NAMALWA (cell line): Measurements from ENCODE around the gene MXI1.

Experiments
- DNase-seq: peaks from one replicate; pipeline ENCODE4 v3.0.0-alpha.2; 2015; ENCODE audit warnings: low spot score

MXI1 gene

DNA sequence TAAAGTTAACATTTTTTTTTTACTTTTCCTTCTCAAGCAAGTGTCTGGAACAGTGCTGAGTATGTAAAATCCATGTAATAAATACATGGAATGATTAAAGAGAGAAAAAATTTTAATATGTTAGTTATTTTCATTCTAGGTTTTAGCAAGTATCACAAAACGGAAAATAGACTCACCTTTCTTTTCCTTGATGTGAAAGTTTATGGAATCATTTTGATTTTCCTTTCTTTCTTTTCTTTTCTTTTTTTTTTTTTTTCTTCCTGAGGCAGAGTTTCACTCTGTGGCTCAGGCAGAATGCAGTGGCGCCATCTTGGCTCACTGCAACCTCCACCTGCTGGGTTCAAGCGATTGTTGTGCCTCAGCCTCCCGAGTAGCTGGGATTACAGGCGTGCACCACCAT lies 69.2 kb downstream of the MXI1 start:
- DNase-seq, result no peak

DNA sequence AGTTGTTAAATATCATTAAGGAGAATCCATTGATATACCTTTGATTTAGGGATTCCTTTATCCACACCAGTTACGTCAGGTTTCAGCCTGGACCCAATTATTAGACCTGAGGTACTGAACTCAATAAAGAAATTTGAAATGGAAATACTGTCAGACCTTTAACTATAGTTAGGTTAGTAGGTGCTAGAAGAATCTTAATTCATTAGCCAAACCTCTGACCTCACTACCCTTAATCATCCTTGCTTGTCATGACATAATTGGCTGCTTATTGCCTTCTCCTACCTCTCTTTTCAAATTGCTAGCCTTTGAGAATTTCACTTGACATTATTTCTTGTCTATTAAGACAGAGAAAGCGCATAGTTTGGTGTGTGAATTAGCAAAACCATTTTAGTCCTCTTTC lies 70.2 kb downstream of the MXI1 start:
- DNase-seq, result no peak

DNA sequence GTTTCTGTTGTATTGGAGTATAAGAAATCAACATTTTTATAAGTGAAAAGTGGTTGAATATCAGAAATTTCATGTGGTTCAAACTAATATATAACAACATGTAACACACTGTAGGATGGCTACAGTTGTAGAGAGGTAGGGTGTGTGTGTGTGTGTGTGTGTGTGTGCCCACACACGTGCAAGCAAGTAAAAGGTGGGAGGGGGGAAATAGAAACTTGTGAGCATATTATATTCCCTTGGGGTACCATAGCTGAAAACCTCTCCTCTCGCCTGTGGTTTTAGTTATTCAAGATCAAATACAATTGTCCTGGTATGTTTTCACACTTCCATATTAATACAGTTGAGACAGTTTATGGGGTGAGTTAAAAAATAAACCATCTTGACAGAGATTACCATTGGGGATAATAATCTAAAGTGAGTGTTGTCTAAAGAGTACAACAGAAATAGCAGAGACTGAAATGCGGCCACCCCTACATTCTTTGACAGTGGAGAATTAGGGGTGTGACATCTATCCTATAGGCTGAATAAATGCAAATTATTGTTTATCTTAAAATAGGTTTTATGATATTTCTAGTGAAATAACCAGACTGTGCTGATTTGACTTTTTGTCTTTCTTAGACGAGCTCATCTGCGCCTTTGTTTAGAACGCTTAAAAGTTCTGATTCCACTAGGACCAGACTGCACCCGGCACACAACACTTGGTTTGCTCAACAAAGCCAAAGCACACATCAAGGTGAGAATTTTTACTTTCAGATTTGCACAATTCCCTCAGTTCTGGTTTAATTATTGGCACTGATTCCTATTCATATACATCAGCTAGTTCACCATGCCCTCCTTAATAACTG lies 71.4 kb downstream of the MXI1 start:
- peak; percentile 35 for DNase-seq

DNA sequence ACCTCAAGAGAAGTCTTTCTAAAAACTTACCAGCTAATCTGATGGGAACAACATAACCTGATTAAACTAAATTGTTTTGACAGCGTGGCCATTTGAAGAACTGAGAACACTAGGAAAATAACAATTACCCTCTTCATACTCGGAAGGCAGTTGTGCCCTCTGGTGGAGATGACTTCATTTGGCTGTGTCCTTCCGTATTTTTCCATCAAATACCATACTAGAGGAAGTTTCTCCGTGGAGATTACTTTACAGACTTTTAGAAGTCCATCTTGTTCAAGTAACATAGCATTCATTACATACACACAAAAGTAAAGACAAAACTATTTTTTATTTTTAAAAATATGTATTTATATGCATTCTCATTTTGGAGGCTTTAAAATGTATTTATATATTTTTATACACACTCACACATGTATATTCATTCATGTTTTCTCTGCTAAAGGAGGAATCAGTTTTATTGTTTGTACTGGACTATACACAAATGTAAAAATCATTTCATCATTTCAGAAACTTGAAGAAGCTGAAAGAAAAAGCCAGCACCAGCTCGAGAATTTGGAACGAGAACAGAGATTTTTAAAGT lies 72.1 kb downstream of the MXI1 start:
- peak; percentile 83 for DNase-seq

DNA sequence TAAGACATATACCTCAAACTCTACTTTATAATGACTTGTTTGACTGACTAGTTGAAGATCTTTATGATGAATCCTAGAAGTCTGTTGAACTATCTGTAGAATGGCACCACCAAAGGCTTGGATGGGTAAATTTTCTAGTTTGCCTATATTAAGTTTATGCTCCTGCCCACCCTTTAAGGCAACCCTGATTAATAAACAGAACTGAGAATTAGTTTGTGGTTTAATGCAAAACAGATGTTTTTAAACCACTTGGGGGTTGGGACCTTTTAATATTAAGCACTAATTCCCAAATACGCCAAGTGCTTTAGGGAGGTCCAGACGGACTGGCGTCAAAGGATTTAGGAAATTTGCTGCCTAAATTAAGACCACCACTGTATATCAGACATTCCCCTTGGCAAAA lies 76.9 kb downstream of the MXI1 start:
- DNase-seq, result no peak

DNA sequence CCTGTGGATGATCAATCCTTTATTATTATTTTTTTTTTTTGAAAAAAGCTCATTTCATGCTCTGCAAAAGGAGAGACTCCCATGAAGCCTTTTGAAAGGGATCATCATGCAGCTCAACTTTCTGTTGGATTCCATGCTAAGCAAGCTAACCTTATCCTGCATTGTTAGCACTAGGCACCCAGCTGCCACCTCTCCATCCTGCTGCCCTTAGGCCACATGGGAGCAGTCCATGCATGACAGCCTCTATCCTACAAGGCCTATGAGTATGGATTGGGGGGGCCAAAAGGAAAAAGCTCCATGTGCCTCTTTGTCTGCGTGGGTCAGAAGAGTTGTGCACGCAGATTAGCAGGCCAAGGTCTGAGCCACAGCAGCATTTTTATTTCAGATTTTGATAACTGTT lies 78.1 kb downstream of the MXI1 start:
- DNase-seq, result no peak

DNA sequence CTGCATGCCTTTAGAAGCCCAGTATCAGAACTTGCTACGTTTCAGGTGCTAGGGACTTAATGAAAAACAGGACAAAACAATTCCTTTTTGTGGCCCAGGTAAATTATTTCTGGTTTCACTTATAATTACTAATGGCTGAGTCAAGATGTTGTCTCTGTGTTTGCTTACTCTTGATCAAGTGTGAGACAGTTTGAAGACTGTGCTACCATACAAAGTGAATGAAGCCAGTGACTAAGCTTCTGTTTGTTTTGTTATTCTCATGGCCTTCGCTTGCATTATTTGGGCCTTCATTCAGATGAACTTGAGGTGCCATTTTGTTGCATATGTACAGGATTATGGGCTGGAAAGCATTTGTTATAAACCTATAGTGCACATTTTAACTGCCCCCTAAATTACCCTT lies 79.4 kb downstream of the MXI1 start:
- no peak for DNase-seq

DNA sequence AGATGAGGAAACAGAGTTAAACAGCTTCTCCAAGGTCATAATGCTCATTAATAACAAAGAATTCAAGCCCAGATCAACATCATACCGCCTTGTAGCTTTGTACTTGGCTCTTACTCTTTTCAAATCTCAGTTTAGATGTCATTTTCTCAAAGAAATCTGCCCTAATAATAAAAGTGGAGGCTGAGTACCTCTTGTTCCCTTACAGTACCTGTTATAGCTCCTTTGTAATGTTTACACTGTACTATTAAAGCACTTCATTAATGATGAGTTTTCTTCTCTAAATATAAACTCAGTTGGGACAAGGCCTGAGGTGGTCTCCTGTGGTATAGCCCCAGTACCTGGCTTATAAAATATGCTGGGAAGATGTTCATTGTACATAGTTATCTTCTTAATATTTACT lies 89.6 kb downstream of the MXI1 start:
- no peak for DNase-seq

DNA sequence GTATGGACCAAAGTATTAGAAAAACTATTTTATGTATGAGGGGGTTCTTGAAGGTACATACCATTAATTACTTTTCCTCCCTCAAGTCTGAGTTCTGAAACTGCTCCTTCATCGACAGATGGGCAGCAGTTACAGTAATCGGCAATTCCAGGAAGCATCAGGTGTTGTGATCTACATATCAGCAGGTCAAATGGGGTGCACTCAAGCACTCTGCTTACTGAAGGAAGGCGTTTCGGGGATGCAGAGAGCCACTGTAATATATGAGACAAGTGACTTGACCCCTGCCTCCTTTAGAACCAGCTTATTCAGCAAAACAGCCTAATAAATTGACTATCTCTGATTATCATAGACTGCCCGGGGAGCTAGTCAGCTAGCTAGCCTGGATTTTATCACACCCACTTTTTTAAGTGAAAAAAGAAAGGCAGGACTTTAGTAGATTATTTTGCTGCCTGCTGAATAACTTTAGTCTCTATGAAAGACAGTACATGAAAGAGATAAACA lies 93.1 kb downstream of the MXI1 start:
- no peak for DNase-seq

DNA sequence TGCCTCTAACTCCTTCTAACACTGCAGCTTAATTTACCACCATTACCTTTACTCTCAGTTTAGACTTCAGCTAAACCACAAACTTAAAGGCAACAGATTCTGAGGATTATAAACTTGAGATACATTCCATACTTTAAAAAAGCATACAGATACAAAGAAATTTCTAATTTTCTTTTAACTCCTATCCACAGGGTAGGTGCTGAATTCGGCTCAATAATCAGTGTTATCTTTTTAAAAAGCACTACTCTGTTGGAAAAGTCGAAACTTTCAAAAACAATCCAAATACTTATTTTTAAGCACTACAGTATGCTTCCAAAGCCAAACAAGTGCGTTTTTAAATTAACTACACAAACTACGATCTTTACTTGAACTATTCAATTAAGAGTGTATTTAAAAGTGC lies 96.3 kb downstream of the MXI1 start:
- DNase-seq, result no peak

DNA sequence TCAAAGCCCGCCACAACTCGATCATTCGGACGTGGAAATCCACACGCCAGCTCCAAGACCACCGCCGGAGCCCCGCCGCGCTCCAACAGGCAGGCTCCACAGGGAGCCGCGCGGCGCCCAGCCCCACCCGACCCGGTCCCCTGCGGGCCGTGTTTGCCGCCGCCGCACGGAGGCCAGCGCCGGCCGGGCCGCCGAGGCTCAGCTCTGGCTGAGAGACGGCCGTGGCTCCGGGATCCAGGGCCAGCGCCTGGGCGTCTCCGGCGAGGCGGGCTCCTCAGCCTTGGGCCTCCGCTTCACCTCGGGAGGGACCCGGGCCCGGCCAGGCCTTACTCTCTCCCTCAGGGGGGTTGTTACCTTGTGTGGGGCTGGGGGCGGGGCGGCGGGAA lies 97.0 kb downstream of the MXI1 start:
- no peak for DNase-seq

DNA sequence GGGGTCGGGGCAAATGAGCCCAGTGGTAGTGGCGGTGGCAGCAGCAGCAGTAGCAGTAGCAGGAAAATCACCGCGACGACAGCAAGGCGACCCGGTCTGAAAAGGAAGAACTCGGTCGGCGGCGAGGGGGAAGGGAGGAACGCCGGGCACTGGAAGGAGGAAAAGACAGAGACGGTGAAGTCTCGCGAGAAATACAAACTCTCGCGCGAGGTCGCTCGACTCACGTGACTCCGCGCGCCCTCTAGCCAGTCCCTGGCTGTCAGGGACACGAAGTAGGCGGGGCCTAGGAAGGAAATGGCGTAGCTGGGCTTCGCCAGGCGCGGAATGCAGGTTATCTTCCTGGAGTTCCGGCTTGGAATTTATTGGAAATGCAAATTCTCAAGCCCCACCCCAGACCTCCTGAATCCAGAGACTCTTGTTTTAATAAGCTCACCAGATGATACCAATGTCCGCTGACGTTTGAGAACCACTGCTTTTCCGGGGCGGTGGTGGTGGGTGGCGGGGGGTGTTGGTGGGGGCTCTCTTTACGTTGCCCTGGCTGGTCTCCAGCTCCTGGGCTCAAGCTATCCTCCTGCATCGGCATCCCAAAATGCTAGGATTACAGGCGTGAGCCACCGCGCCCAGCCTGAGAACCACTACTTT lies 97.5 kb downstream of the MXI1 start, which contains the start of gene SMNDC1:
SMNDC1 (minus strand) TSS at position 141 of the 642 bp plus-strand sequence. CDS start 1,333 bp downstream, outside the sequence.
- DNase-seq, result peak; percentile 98

DNA sequence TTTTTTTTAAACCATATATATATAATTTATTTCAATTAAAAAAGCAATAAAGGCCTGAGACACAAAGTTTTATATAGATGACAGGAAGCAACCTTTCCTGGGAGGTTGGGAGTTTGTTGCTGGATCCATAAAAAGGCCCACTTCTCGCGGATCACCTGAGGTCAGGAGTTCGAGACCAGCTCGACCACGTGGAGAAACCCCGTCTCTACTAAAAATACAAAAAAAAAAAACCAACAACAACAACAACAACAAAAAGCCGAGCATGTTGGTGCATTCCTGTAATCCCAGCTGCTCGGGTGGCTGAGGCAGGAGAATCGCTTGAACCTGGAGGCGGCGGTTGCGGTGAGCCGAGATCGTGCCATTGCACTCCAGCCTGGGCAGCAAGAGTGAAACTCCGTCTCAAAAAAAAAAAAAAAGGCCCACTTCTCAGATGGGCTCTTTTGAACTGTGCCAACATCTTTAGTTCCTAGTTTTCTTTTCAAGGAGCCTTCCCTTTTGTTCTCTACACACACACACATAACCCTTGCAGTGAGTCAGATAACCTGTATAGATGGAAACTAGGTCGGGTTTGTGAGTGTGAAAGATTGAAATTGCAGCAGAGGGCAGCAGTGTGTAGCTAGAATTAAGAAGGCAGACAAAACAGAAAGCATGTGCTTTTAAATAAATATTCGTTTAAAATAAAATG lies 98.5 kb downstream of the MXI1 start:
- DNase-seq, result peak; percentile 92

DNA sequence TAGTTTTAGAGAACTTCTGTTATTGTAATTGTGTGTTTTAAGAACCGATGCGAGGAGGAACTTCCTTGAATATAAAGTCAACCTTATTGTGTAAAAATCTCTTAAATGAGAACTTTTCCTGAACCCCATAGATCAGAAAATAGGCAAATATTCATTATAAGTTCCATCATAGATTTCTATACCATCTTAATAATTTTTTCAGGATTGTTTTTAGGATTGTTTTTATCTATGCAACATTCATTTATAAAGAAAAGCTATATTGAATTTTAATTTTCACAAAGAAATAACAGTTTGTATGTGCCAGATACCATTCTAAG lies 99.0 kb downstream of the MXI1 start:
- DNase-seq, result no peak

DNA sequence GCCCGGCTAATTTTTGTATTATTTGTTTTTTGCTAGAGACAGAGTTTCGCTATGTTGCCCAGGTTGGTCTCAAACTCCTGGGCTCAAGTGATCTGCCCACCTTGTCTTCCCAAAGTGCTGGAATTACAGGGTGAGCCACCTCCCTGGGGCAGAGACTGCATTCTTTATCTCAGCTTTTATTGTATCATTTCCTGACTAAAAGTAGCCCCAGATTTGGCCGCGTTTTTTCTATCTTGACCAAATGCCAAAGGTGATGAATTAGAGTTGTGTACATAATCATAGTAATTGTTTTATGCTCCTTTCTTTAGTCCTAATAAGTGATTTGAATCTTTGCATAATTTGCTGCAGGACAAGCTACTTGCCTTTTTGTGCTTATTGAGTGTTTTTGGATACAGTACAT lies 100.4 kb downstream of the MXI1 start:
- no peak for DNase-seq

DNA sequence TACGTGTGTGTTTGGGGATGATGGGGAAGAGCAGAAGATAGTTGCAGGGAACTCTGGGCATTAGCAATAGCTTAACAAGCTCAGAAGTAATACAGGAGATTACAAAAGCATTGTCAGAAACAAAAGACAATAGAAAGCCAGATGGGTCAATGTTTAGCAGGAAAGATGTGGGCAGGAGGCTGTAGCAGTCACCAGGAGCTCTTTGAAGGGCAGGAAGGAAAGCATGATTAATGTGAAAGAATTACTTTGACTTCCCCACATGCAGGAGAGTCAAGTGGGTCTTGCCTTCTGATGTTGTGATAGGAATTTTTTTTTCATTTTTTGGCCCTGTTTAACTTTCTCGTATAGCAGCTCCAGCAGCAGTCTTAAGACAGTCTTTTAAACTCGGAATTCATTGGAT lies 103.3 kb downstream of the MXI1 start:
- no peak for DNase-seq

DNA sequence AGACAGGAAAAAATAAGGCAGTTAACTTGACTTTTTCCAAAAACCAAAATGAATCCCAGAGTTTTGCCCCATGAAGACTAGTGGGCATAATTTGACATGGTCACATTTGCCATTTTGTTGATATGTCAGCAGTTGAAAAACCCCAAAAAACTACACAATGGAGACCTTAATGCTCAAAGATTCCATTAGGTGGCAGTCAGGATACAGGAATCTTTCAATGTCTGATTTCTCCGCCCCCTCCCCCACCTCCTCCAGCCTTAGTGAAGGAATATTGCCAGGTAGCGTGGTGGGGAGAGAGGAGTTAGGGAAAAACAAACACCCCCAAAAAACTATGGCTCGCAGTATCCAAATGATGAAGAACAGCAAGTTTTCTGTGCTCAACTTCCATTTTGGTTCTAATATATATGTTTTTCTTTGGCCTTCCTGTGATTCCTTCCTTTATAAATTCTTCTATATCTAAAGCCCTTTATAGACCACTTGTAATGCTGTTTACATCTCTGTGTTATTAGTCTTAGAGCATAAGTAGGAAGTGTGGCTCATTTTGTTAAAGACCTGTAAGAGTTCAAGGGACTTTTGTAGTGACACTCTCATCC lies 104.0 kb downstream of the MXI1 start:
- peak; percentile 76 for DNase-seq

DNA sequence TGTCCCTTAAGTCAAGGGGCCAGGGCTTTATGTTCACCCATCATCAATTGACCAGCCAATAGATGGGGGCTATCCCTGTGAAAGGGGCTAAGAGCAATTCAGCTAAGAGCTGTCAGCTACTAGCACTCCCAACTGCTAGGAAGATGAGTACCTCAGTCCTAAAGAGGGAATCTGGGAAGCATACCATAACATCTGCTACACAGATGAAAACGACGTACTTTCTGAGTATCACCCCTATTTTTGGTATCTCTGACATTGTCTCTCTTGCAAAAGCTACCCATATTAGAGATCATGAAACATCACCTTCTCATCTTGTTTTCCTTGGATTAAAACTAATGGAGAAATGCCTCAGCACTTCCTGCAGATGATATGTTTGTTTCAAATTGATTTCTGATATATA lies 104.8 kb downstream of the MXI1 start:
- no peak for DNase-seq

DNA sequence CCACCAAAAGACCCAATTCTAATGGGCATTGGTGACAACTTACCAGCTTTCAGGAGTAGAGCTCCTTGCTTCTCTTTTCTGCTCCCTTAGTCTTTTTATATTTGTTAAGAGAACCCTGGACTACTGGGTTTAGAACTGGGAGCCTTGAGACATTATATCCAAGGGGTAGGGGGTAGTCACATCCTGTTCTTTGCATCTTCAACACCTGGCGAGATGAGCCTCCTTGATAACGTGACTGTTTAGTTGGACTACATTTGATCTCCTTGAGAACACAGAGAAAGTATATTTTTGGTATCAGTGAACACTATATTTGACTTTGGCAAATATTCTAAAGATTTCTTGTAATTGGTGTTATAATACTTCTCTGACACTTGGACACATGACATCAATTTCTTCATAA lies 106.3 kb downstream of the MXI1 start:
- no peak for DNase-seq

DNA sequence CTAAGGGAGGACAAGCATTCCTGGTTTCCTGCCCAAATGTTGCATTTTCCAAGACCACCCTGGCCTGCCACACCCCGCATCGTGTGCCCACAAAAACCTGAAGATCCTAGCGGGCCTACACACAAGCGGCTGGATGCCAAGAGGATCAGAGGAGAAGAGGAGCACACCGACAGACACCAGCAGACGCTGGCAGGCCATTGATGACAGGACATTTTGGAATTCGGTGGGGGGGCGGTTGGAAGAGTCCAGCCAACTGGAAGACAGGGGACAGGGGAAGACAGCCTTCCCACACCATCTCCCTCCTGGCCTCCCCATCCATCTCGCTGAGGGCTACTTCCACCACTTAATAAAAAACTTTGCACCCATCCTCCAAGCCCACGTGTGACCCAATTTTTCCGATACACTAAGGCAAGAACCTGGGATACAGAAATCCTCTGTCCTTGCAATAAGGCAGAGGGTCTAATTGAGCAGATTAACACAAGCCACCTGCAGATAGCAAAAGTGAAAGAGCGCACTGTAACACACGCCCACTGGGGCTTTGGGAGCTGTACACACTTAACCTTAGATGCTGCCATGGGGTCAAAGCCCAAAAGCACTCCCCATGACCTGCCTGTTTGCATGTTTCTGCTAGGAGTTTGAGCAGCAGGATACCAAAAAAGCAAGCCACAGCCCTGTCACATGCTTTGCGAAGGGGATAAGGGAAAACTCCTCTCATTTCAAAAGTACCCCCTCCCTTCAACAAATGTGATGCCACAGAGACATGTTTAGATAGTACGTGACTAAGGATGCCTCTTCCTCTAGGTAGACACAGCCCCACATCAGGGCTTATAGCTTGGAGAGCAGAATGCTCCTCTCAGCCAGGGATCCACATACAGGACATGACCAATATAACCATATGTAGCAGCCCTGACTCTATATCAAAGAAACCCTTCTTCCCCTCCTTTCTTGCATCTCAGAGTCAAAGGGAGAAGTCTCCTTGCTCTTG lies 110.8 kb downstream of the MXI1 start:
- DNase-seq, result no peak
